ENCODE data around the gene DOP1B.

- TF ChIP-seq GATA3 (IDR thresholded peaks at IDR 0.05; ENCODE audit: low read depth, low read length), result no peak
- TF ChIP-seq GATA2 (IDR thresholded peaks at IDR 0.05; ENCODE audit: low read depth, low read length), result no peak
Measured at GRCh38 chr21:36134803-36135390, 21.7 kb upstream of the DOP1B start, which contains the start of gene CBR3.
